ENCODE measurements around the gene EXOC6. TPM values are rescaled to one million over a fixed set of nuclear protein-coding genes. Genes with fewer than 3 reads are reported as not detected.

EXOC6 gene
- total RNA-seq, 1 experiment from 2014 or later, result 12.9 TPM

- no peaks in the 10 kb centered on the region for H3K27me3 ChIP-seq (ENCODE audit: insufficient read depth, low read length)
- peaks cover 9% of the 10 kb centered on the region for H3K79me2 ChIP-seq (ENCODE audit: insufficient read depth, low read length)
- BruUV-seq (replicated peaks), result no TSS peak
- TF ChIP-seq EZH2 (IDR thresholded peaks at IDR 0.05), result no peak
- no peak for TF ChIP-seq SRF (IDR thresholded peaks at IDR 0.05; ENCODE audit: low read depth)
- peak; percentile 47; the same call in 1 of the 2 replicates for TF ChIP-seq CEBPB (IDR thresholded peaks at IDR 0.05; ENCODE audit: low read depth)
- H4K20me1 ChIP-seq (ENCODE audit: insufficient read depth), result no peaks in the 10 kb centered on the region
- H3K36me3 ChIP-seq (ENCODE audit: control insufficient read depth in 1 of 2, insufficient read depth in 2 of 2, low read length in 2 of 2), result no peaks in the 10 kb centered on the region
- ChIA-PET CTCF (interaction anchor here (3.7 kb wide), 1 partner anchor 25 kb away, joined by 12 read pairs; no protein-coding TSS in a partner anchor), POLR2A (no interaction called here), RAD21 (ENCODE audit: low non-redundant PET in 1 of 2, low total read pairs in 2 of 2, uncharacterized antibody in 2 of 2, unreplicated experiment in 2 of 2) (no interaction called here)
- intact Hi-C loops (cut with micrococcal nuclease), result loop anchor here (10.0 kb wide), 1 partner anchor 253 kb away; the partner anchor contains the start of gene KIF11
- ATAC-seq, result no peak
- peak overlapping the region; percentile 86 for H3K4me2 ChIP-seq (ENCODE audit: low read length)
- H3K27ac ChIP-seq (ENCODE audit: low read depth, low read length), result no peak overlapping the region
- no peak overlapping the region for H3K9ac ChIP-seq (ENCODE audit: low read length)
- H3K9me3 ChIP-seq (ENCODE audit: control insufficient read depth in 1 of 2, insufficient read depth in 1 of 2, low read depth in 1 of 2, low read length in 2 of 2), result no peaks in the 10 kb centered on the region
- no peak for DNase-seq (ENCODE audit: low read depth, low spot score)
- peaks cover 4 to 24% of the 10 kb centered on the region in 2 experiments; a peak in 3 of 4 replicates for H3K4me1 ChIP-seq (ENCODE audit: control insufficient read depth in 1 of 2, insufficient read depth in 2 of 2, low read length in 2 of 2)
- peak overlapping the region; percentile 84 for H2AFZ ChIP-seq (ENCODE audit: low read depth, low read length, poor library complexity, severe bottlenecking)
- no peak overlapping the region for H3K4me3 ChIP-seq (replicated peaks in 1 of 2; ENCODE audit: low read depth in 1 of 2, low read length in 2 of 2)
- no peaks in the 10 kb centered on the region for H3K9me2 ChIP-seq (ENCODE audit: insufficient read depth)
These were observed 987 bp upstream of the EXOC6 start for GRCh38 chr10:92847202-92847864.

GRCh38 chr10:92848037-92848440, 281 bp upstream of the EXOC6 start:
- Histone ChIP-seq H3K4me1 (ENCODE audit: control insufficient read depth in 1 of 2, insufficient read depth in 2 of 2, low read length in 2 of 2) (peaks cover 4 to 19% of the 10 kb centered on the region in 2 experiments; a peak in 3 of 4 replicates), H2AFZ (ENCODE audit: low read depth, low read length, poor library complexity, severe bottlenecking) (peak overlapping the region; percentile 84), H3K27me3 (ENCODE audit: insufficient read depth, low read length) (no peaks in the 10 kb centered on the region), H3K9me3 (ENCODE audit: control insufficient read depth in 1 of 2, insufficient read depth in 1 of 2, low read depth in 1 of 2, low read length in 2 of 2) (no peaks in the 10 kb centered on the region), H3K27ac (ENCODE audit: low read depth, low read length) (peak overlapping the region; percentile 68; the same call in 1 of the 2 replicates), H4K20me1 (ENCODE audit: insufficient read depth) (no peaks in the 10 kb centered on the region), H3K79me2 (ENCODE audit: insufficient read depth, low read length) (peaks cover 12% of the 10 kb centered on the region), H3K9ac (ENCODE audit: low read length) (peak overlapping the region; percentile 39; the same call in 1 of the 2 replicates), H3K9me2 (ENCODE audit: insufficient read depth) (no peaks in the 10 kb centered on the region), H3K4me3 (replicated peaks in 1 of 2; ENCODE audit: low read depth in 1 of 2, low read length in 2 of 2) (peak overlapping the region; percentile 27 to 89), H3K36me3 (ENCODE audit: control insufficient read depth in 1 of 2, insufficient read depth in 2 of 2, low read length in 2 of 2) (no peaks in the 10 kb centered on the region), H3K4me2 (ENCODE audit: low read length) (peak overlapping the region; percentile 86)
- CTCF ChIA-PET, result interaction anchor here (1.3 to 3.7 kb wide), 2 partner anchors 25 to 32 kb away, joined by 3 to 12 read pairs; no protein-coding TSS in a partner anchor
- no TSS peak for BruUV-seq (replicated peaks)
- intact Hi-C loops (cut with micrococcal nuclease), result loop anchor here (10.0 kb wide), 1 partner anchor 253 kb away; the partner anchor contains the start of gene KIF11
- POLR2A ChIA-PET, result interaction anchor here (0.6 to 1.3 kb wide), 2 partner anchors 13 to 21 kb away, joined by 5 read pairs; no protein-coding TSS in a partner anchor
- DNase-seq (ENCODE audit: low read depth, low spot score) (no peak), ATAC-seq (no peak; the same call in 1 of the 2 replicates)
- RAD21 ChIA-PET (ENCODE audit: low non-redundant PET in 1 of 2, low total read pairs in 2 of 2, uncharacterized antibody in 2 of 2, unreplicated experiment in 2 of 2), result no interaction called here
- TF ChIP-seq EGR1 (IDR thresholded peaks at IDR 0.05; ENCODE audit: low read depth) (peak; percentile 94), ZBTB33 (IDR thresholded peaks at IDR 0.05; ENCODE audit: extremely low read depth, insufficient replicate concordance, low read length) (no peak), SRF (IDR thresholded peaks at IDR 0.05; ENCODE audit: low read depth) (no peak)
